ENCODE results near the gene SLCO4A1. TPM values are rescaled to one million over a fixed set of nuclear protein-coding genes. Genes with fewer than 3 reads are reported as not detected.

Gene SLCO4A1
- 1 to 10 TPM; 1.4 TPM for total RNA-seq
- under 1 TPM in 1 of 3 donors, not detected in 2; 0.93 TPM for polyA plus RNA-seq
- 1.5 to 70.3 (median 13.6) reads per million in 6 experiments for total RNA-seq

- ATAC-seq: peak; percentile 89
- Mint-ChIP-seq H3K27me3 (peaks cover 0 to 5% (median 0%) of the 10 kb centered on the region in 5 donors), H3K4me1 (peaks cover 10 to 26% (median 15%) of the 10 kb centered on the region in 4 donors), H3K9me3 (no peaks in the 10 kb centered on the region), H3K27ac (peak within 1 kb of the TSS in 3 of 10 donors; percentile 71 to 87 (median 82)), H3K36me3 (no peaks in the 10 kb centered on the region), H3K4me3 (peak within 1 kb of the TSS; percentile 73 to 90 (median 79))
- DNase-seq: peak; percentile 70 to 87 (median 82)
- POLR2A ChIA-PET: interaction anchor here (1.3 to 2.6 kb wide), 5 partner anchors 9 to 152 kb away, joined by 3 to 30 read pairs (median 7); no protein-coding TSS in a partner anchor
Observed at GRCh38 chr20:62642051-62642665, at the start of gene SLCO4A1. Gene SLCO4A1 (plus strand): TSS chr20:62642503. CDS start chr20:62656455, 13,952 bp downstream.

GRCh38 chr20:62592506-62593177 lies 49.7 kb upstream of the SLCO4A1 start:
- no peaks in the 10 kb centered on the region for H3K36me3 Mint-ChIP-seq
- ATAC-seq (no peak), DNase-seq (no peak)
- no peak overlapping the region for H3K4me3 Mint-ChIP-seq
- peaks cover 0 to 7% (median 3%) of the 10 kb centered on the region in 4 donors for H3K4me1 Mint-ChIP-seq
- H3K27me3 Mint-ChIP-seq: peaks cover 14 to 59% (median 34%) of the 10 kb centered on the region in 5 donors
- no peak overlapping the region for H3K27ac Mint-ChIP-seq
- no peaks in the 10 kb centered on the region for H3K9me3 Mint-ChIP-seq
- POLR2A ChIA-PET: no interaction called here

- ATAC-seq (no peak), DNase-seq (no peak)
- Mint-ChIP-seq H3K36me3 (no peaks in the 10 kb centered on the region), H3K27me3 (peaks cover 20 to 64% (median 34%) of the 10 kb centered on the region in 5 donors), H3K4me3 (no peak overlapping the region), H3K4me1 (peaks cover 0 to 8% (median 6%) of the 10 kb centered on the region in 4 donors), H3K9me3 (no peaks in the 10 kb centered on the region), H3K27ac (no peak overlapping the region)
- POLR2A ChIA-PET: no interaction called here
Observed at GRCh38 chr20:62593616-62594015, 48.7 kb upstream of the SLCO4A1 start.

GRCh38 chr20:62595069-62595468 lies 47.2 kb upstream of the SLCO4A1 start:
- Mint-ChIP-seq H3K9me3 (no peaks in the 10 kb centered on the region), H3K36me3 (no peaks in the 10 kb centered on the region), H3K4me3 (no peak overlapping the region), H3K4me1 (peaks cover 0 to 18% (median 6%) of the 10 kb centered on the region in 4 donors), H3K27me3 (peaks cover 20 to 70% (median 34%) of the 10 kb centered on the region in 5 donors), H3K27ac (no peak overlapping the region)
- POLR2A ChIA-PET: no interaction called here
- no peak for DNase-seq
- ATAC-seq: no peak

- Mint-ChIP-seq H3K27me3 (peaks cover 20 to 74% (median 34%) of the 10 kb centered on the region in 5 donors), H3K27ac (no peak overlapping the region), H3K9me3 (no peaks in the 10 kb centered on the region), H3K4me1 (peaks cover 0 to 18% (median 6%) of the 10 kb centered on the region in 4 donors), H3K4me3 (no peak overlapping the region), H3K36me3 (no peaks in the 10 kb centered on the region)
- ATAC-seq: no peak
- POLR2A ChIA-PET: no interaction called here
- DNase-seq: no peak
Observed at GRCh38 chr20:62595491-62595890, 46.8 kb upstream of the SLCO4A1 start.

GRCh38 chr20:62596486-62596885 lies 45.8 kb upstream of the SLCO4A1 start:
- Mint-ChIP-seq H3K27ac (no peak overlapping the region), H3K4me1 (peaks cover 0 to 20% (median 7%) of the 10 kb centered on the region in 4 donors), H3K27me3 (peaks cover 20 to 70% (median 28%) of the 10 kb centered on the region in 5 donors), H3K9me3 (no peaks in the 10 kb centered on the region), H3K4me3 (no peak overlapping the region), H3K36me3 (no peaks in the 10 kb centered on the region)
- ATAC-seq: no peak
- no peak for DNase-seq
- POLR2A ChIA-PET: no interaction called here

- H3K4me3 Mint-ChIP-seq: no peak overlapping the region
- POLR2A ChIA-PET: no interaction called here
- no peak for ATAC-seq
- peaks cover 2 to 25% (median 10%) of the 10 kb centered on the region in 4 donors for H3K4me1 Mint-ChIP-seq
- H3K27ac Mint-ChIP-seq: no peak overlapping the region
- peaks cover 17 to 66% (median 25%) of the 10 kb centered on the region in 5 donors for H3K27me3 Mint-ChIP-seq
- H3K9me3 Mint-ChIP-seq: no peaks in the 10 kb centered on the region
- H3K36me3 Mint-ChIP-seq: no peaks in the 10 kb centered on the region
- no peak for DNase-seq
Observed at GRCh38 chr20:62596921-62597320, 45.4 kb upstream of the SLCO4A1 start.

GRCh38 chr20:62597416-62598115 lies 44.7 kb upstream of the SLCO4A1 start:
- no peaks in the 10 kb centered on the region for H3K9me3 Mint-ChIP-seq
- no peak overlapping the region for H3K27ac Mint-ChIP-seq
- H3K4me3 Mint-ChIP-seq: no peak overlapping the region
- DNase-seq: no peak
- peaks cover 19 to 59% (median 20%) of the 10 kb centered on the region in 5 donors for H3K27me3 Mint-ChIP-seq
- POLR2A ChIA-PET: no interaction called here
- ATAC-seq: no peak
- H3K36me3 Mint-ChIP-seq: no peaks in the 10 kb centered on the region
- H3K4me1 Mint-ChIP-seq: peaks cover 8 to 31% (median 15%) of the 10 kb centered on the region in 4 donors

- POLR2A ChIA-PET: no interaction called here
- Mint-ChIP-seq H3K4me3 (no peak overlapping the region), H3K36me3 (no peaks in the 10 kb centered on the region), H3K27me3 (peaks cover 12 to 57% (median 19%) of the 10 kb centered on the region in 5 donors), H3K4me1 (peaks cover 17 to 41% (median 21%) of the 10 kb centered on the region in 4 donors), H3K27ac (no peak overlapping the region), H3K9me3 (no peaks in the 10 kb centered on the region)
- ATAC-seq (no peak), DNase-seq (no peak)
Observed at GRCh38 chr20:62598761-62599194, 43.5 kb upstream of the SLCO4A1 start.

GRCh38 chr20:62599216-62600110 lies 42.8 kb upstream of the SLCO4A1 start:
- H3K36me3 Mint-ChIP-seq: no peaks in the 10 kb centered on the region
- DNase-seq (no peak), ATAC-seq (no peak)
- no peak overlapping the region for H3K27ac Mint-ChIP-seq
- H3K4me3 Mint-ChIP-seq: no peak overlapping the region
- POLR2A ChIA-PET: no interaction called here
- peaks cover 12 to 54% (median 19%) of the 10 kb centered on the region in 5 donors for H3K27me3 Mint-ChIP-seq
- peaks cover 17 to 41% (median 22%) of the 10 kb centered on the region in 4 donors for H3K4me1 Mint-ChIP-seq
- no peaks in the 10 kb centered on the region for H3K9me3 Mint-ChIP-seq

- H3K27ac Mint-ChIP-seq: no peak overlapping the region
- POLR2A ChIA-PET: no interaction called here
- ATAC-seq (no peak), DNase-seq (no peak)
- H3K9me3 Mint-ChIP-seq: no peaks in the 10 kb centered on the region
- H3K4me1 Mint-ChIP-seq: peaks cover 12 to 52% (median 20%) of the 10 kb centered on the region in 4 donors
- no peaks in the 10 kb centered on the region for H3K36me3 Mint-ChIP-seq
- H3K4me3 Mint-ChIP-seq: peak overlapping the region in 6 of 10 donors; percentile 18 to 51 (median 43)
- peaks cover 0 to 39% (median 11%) of the 10 kb centered on the region in 5 donors for H3K27me3 Mint-ChIP-seq
Observed at GRCh38 chr20:62601172-62601571, 41.1 kb upstream of the SLCO4A1 start.

GRCh38 chr20:62601714-62602113 lies 40.6 kb upstream of the SLCO4A1 start:
- Mint-ChIP-seq H3K27ac (peak overlapping the region in 2 of 10 donors; percentile 64 to 70), H3K27me3 (peaks cover 0 to 37% (median 11%) of the 10 kb centered on the region in 5 donors), H3K9me3 (no peaks in the 10 kb centered on the region), H3K4me1 (peaks cover 12 to 56% (median 20%) of the 10 kb centered on the region in 4 donors), H3K36me3 (no peaks in the 10 kb centered on the region), H3K4me3 (peak overlapping the region in 7 of 10 donors; percentile 21 to 87 (median 50))
- ATAC-seq (no peak), DNase-seq (no peak)
- POLR2A ChIA-PET: no interaction called here

All from naive thymus-derived CD8-positive, alpha-beta T cell (primary cell).